CD4-positive, CD25-positive, alpha-beta regulatory T cell (primary cell): ENCODE results near the gene C14orf119. TPM values are rescaled to one million over a fixed set of nuclear protein-coding genes. Genes with fewer than 3 reads are reported as not detected.

Source experiments
- ATAC-seq, 2 donors: fragments of 150-1000 bp; cut with Tn5 transposase; one replicate each; pipeline ENCODE4 v1.10.0; 2021; ENCODE audit warnings: low read depth in 2 of 2, moderate number of reproducible peaks in 2 of 2, moderate library complexity in 1 of 2
- DNase-seq, 3 donors: peaks; one replicate each; pipeline versions ENCODE4 v3.0.0 to v3.0.0-alpha.2; 2012 to 2022; ENCODE audit warnings: mixed read lengths in 1 of 3
- H3K27ac ChIP-seq: one replicate; pipeline ENCODE4 v1.7.0; 2013; ENCODE audit warnings: mild to moderate bottlenecking, low read length; ENCODE audit not compliant: insufficient read depth, poor library complexity, severe bottlenecking
- H3K27me3 ChIP-seq: one replicate; pipeline ENCODE4 v1.7.0; 2013; ENCODE audit warnings: low read length; ENCODE audit not compliant: control insufficient read depth, insufficient read depth
- H3K36me3 ChIP-seq: one replicate; pipeline ENCODE4 v1.7.0; 2013; ENCODE audit warnings: mild to moderate bottlenecking, low read length, moderate library complexity; ENCODE audit not compliant: control insufficient read depth, insufficient read depth
- H3K4me1 ChIP-seq: 2 replicates; pipeline ENCODE4 v1.7.0; 2013; ENCODE audit warnings: mild to moderate bottlenecking, low read length; ENCODE audit not compliant: insufficient read depth, control insufficient read depth, poor library complexity, severe bottlenecking
- H3K4me3 ChIP-seq: one replicate; pipeline ENCODE4 v1.7.0; 2013; ENCODE audit warnings: low read depth, mild to moderate bottlenecking, low read length, moderate library complexity
- H3K9me3 ChIP-seq, 2 experiments: 1 replicate in 1 of 2; 2 replicates in 1 of 2; pipeline ENCODE4 v1.7.0; 2013; ENCODE audit warnings: low read length in 2 of 2, mild to moderate bottlenecking in 1 of 2, moderate library complexity in 1 of 2; ENCODE audit not compliant: control insufficient read depth in 2 of 2
- H3K27ac Mint-ChIP-seq, 3 donors: one replicate each; pipeline ENCODE4 v1.8.0; 2020 to 2022; ENCODE audit warnings: mild to moderate bottlenecking in 3 of 3, mixed read lengths in 3 of 3, moderate library complexity in 2 of 3
- H3K27me3 Mint-ChIP-seq: one replicate; pipeline ENCODE4 v1.8.0; 2022; ENCODE audit warnings: mild to moderate bottlenecking, mixed read lengths
- H3K36me3 Mint-ChIP-seq: one replicate; pipeline ENCODE4 v1.8.0; 2020; ENCODE audit warnings: mixed read lengths
- H3K4me1 Mint-ChIP-seq, 4 donors: one replicate each; pipeline ENCODE4 v1.8.0; 2020 to 2022; ENCODE audit warnings: mixed read lengths in 4 of 4, mild to moderate bottlenecking in 1 of 4
- H3K4me3 Mint-ChIP-seq, 4 donors: one replicate each; pipeline ENCODE4 v1.8.0; 2020 to 2022; ENCODE audit warnings: mild to moderate bottlenecking in 4 of 4, mixed read lengths in 4 of 4, moderate library complexity in 3 of 4
- H3K9me3 Mint-ChIP-seq, 7 donors: one replicate each; pipeline ENCODE4 v1.8.0; 2020 to 2022; ENCODE audit warnings: mixed read lengths in 7 of 7, mild to moderate bottlenecking in 3 of 7, moderate library complexity in 2 of 7
- polyA plus RNA-seq, 4 donors: library from polyadenylated mRNA; unstranded; fragments of 300-500 nt; fragmentation: Illumina TruSeq; gene quantifications; one replicate each; pipeline ENCODE4 v1.2.3, GENCODE V29; 2021
- total RNA-seq: library from RNA; stranded (reverse); gene quantifications from one replicate; pipeline ENCODE4 v1.2.3, GENCODE V29; 2022

Gene C14orf119
- total and polyA plus RNA-seq, 5 donors from 2014 or later, result 13.6 to 187 (median 147) TPM

- Mint-ChIP-seq H3K36me3 (peaks cover 50% of the 10 kb centered on the region), H3K27me3 (no peaks in the 10 kb centered on the region), H3K4me1 (peaks cover 20 to 37% (median 27%) of the 10 kb centered on the region in 4 donors), H3K27ac (peak overlapping the region in 1 of 3 donors; percentile 33), H3K9me3 (no peaks in the 10 kb centered on the region), H3K4me3 (no peak overlapping the region)
- H3K36me3 ChIP-seq, result peaks cover 96% of the 10 kb centered on the region
- no peak for DNase-seq
- no peaks in the 10 kb centered on the region for H3K27me3 ChIP-seq
- no peak overlapping the region for H3K27ac ChIP-seq
- no peaks in the 10 kb centered on the region for H3K4me1 ChIP-seq
- ATAC-seq, result no peak
- no peak overlapping the region for H3K4me3 ChIP-seq
- no peaks in the 10 kb centered on the region for H3K9me3 ChIP-seq
These were observed 9.8 kb upstream of the C14orf119 start for GRCh38 chr14:23085458-23085857.

- H3K27me3 Mint-ChIP-seq, result no peaks in the 10 kb centered on the region
- Histone ChIP-seq H3K27ac (no peak overlapping the region), H3K36me3 (peaks cover 96% of the 10 kb centered on the region), H3K9me3 (no peaks in the 10 kb centered on the region), H3K27me3 (no peaks in the 10 kb centered on the region), H3K4me3 (no peak overlapping the region), H3K4me1 (no peaks in the 10 kb centered on the region)
- H3K36me3 Mint-ChIP-seq, result peaks cover 42% of the 10 kb centered on the region
- no peaks in the 10 kb centered on the region for H3K9me3 Mint-ChIP-seq
- no peak overlapping the region for H3K4me3 Mint-ChIP-seq
- H3K4me1 Mint-ChIP-seq, result peaks cover 21 to 39% (median 26%) of the 10 kb centered on the region in 4 donors
- H3K27ac Mint-ChIP-seq, result no peak overlapping the region
- DNase-seq, result no peak
- no peak for ATAC-seq
These were observed 8.7 kb upstream of the C14orf119 start for GRCh38 chr14:23086565-23086964.

- Mint-ChIP-seq H3K27ac (peak overlapping the region in 2 of 3 donors; percentile 39 to 52), H3K4me1 (peaks cover 32 to 60% (median 38%) of the 10 kb centered on the region in 4 donors), H3K4me3 (peak overlapping the region in 1 of 4 donors; percentile 26), H3K9me3 (no peaks in the 10 kb centered on the region), H3K36me3 (peaks cover 42% of the 10 kb centered on the region), H3K27me3 (no peaks in the 10 kb centered on the region)
- H3K27me3 ChIP-seq, result no peaks in the 10 kb centered on the region
- no peak overlapping the region for H3K4me3 ChIP-seq
- peaks cover 81% of the 10 kb centered on the region for H3K36me3 ChIP-seq
- no peaks in the 10 kb centered on the region for H3K9me3 ChIP-seq
- ATAC-seq (no peak), DNase-seq (no peak)
- H3K27ac ChIP-seq, result no peak overlapping the region
- peaks cover 18% of the 10 kb centered on the region for H3K4me1 ChIP-seq
These were observed 5.6 kb upstream of the C14orf119 start for GRCh38 chr14:23089498-23090253.

- Histone ChIP-seq H3K4me3 (no peak overlapping the region), H3K4me1 (peaks cover 18% of the 10 kb centered on the region), H3K27ac (no peak overlapping the region), H3K27me3 (no peaks in the 10 kb centered on the region), H3K36me3 (peaks cover 75% of the 10 kb centered on the region), H3K9me3 (no peaks in the 10 kb centered on the region)
- peak overlapping the region in 1 of 4 donors; percentile 45 for H3K4me3 Mint-ChIP-seq
- peaks cover 41% of the 10 kb centered on the region for H3K36me3 Mint-ChIP-seq
- DNase-seq (no peak), ATAC-seq (no peak)
- H3K27ac Mint-ChIP-seq, result peak overlapping the region in 1 of 3 donors; percentile 63
- peaks cover 32 to 60% (median 38%) of the 10 kb centered on the region in 4 donors for H3K4me1 Mint-ChIP-seq
- no peaks in the 10 kb centered on the region for H3K27me3 Mint-ChIP-seq
- H3K9me3 Mint-ChIP-seq, result no peaks in the 10 kb centered on the region
These were observed 5.1 kb upstream of the C14orf119 start for GRCh38 chr14:23090254-23090636.

GRCh38 chr14:23091294-23092225 lies 3.7 kb upstream of the C14orf119 start:
- Mint-ChIP-seq H3K4me1 (peaks cover 25 to 51% (median 37%) of the 10 kb centered on the region in 4 donors), H3K36me3 (peaks cover 33% of the 10 kb centered on the region)

GRCh38 chr14:23093104-23093503 lies 2.2 kb upstream of the C14orf119 start:
- Mint-ChIP-seq H3K36me3 (peaks cover 33% of the 10 kb centered on the region), H3K9me3 (no peaks in the 10 kb centered on the region), H3K4me3 (peak overlapping the region in 1 of 4 donors; percentile 71)

More at GRCh38 chr14:23091294-23092225, 3.7 kb upstream of the C14orf119 start:
- Mint-ChIP-seq H3K4me3 (peak overlapping the region in 3 of 4 donors; percentile 22 to 73 (median 34)), H3K27ac (peak overlapping the region in 2 of 3 donors; percentile 10 to 33), H3K27me3 (no peaks in the 10 kb centered on the region), H3K9me3 (no peaks in the 10 kb centered on the region)
- Histone ChIP-seq H3K9me3 (no peaks in the 10 kb centered on the region), H3K4me1 (peaks cover 28% of the 10 kb centered on the region), H3K4me3 (no peak overlapping the region), H3K27me3 (no peaks in the 10 kb centered on the region), H3K36me3 (peaks cover 62% of the 10 kb centered on the region), H3K27ac (no peak overlapping the region)
- ATAC-seq (no peak), DNase-seq (no peak)

GRCh38 chr14:23093526-23093925 lies 1.8 kb upstream of the C14orf119 start:
- Mint-ChIP-seq H3K27ac (no peak overlapping the region), H3K27me3 (no peaks in the 10 kb centered on the region), H3K9me3 (no peaks in the 10 kb centered on the region), H3K4me3 (no peak overlapping the region), H3K36me3 (peaks cover 32% of the 10 kb centered on the region), H3K4me1 (peaks cover 18 to 48% (median 33%) of the 10 kb centered on the region in 4 donors)
- ATAC-seq (no peak), DNase-seq (no peak)
- peak overlapping the region; percentile 98 for H3K4me3 ChIP-seq
- H3K27ac ChIP-seq, result no peak overlapping the region
- peaks cover 55% of the 10 kb centered on the region for H3K36me3 ChIP-seq
- H3K27me3 ChIP-seq, result no peaks in the 10 kb centered on the region
- no peaks in the 10 kb centered on the region for H3K9me3 ChIP-seq
- H3K4me1 ChIP-seq, result peaks cover 36% of the 10 kb centered on the region

More at GRCh38 chr14:23093104-23093503, 2.2 kb upstream of the C14orf119 start:
- ATAC-seq, result no peak
- Histone ChIP-seq H3K4me3 (peak overlapping the region; percentile 98), H3K27ac (no peak overlapping the region), H3K9me3 (no peaks in the 10 kb centered on the region), H3K36me3 (peaks cover 55% of the 10 kb centered on the region), H3K4me1 (peaks cover 36% of the 10 kb centered on the region), H3K27me3 (no peaks in the 10 kb centered on the region)
- H3K4me1 Mint-ChIP-seq, result peaks cover 19 to 47% (median 33%) of the 10 kb centered on the region in 4 donors
- DNase-seq, result no peak
- H3K27me3 Mint-ChIP-seq, result no peaks in the 10 kb centered on the region
- H3K27ac Mint-ChIP-seq, result no peak overlapping the region
